ENCODE measurements around the gene COL4A2. TPM values are rescaled to one million over a fixed set of nuclear protein-coding genes. Genes with fewer than 3 reads are reported as not detected.

Gene COL4A2
- polyA plus RNA-seq, 1 experiment, result 208 TPM

DNA sequence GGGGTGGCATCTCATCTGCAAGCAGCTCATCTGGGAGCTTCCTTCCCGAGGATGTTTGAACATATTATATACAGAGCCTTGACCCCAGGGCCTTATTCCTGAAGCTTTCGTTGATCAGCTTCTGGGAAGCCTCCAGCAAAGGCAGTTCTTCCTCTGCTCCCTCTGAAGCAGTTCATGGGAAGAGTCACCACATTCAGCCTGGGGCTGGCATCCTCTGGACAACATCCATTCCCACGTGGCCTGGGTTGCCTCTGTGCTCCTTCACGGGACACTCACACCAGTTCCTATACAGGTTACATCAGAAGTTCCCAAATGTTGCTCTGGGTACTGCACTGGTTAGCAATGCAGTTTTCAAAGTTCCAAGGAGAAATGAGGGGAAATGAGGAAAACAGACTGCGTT, 29.6 kb downstream of the COL4A2 start:
- no peaks in the 10 kb centered on the region for H3K27me3 ChIP-seq (ENCODE audit: control insufficient read depth, insufficient read depth, low read length)
- no peak for DNase-seq (ENCODE audit: low read depth, low spot score)
- no peaks in the 10 kb centered on the region for H3K9me3 ChIP-seq (ENCODE audit: control insufficient read depth, insufficient read depth, low read length)
- CTCF ChIA-PET, result no interaction called here
- TF ChIP-seq, protein P1, sequence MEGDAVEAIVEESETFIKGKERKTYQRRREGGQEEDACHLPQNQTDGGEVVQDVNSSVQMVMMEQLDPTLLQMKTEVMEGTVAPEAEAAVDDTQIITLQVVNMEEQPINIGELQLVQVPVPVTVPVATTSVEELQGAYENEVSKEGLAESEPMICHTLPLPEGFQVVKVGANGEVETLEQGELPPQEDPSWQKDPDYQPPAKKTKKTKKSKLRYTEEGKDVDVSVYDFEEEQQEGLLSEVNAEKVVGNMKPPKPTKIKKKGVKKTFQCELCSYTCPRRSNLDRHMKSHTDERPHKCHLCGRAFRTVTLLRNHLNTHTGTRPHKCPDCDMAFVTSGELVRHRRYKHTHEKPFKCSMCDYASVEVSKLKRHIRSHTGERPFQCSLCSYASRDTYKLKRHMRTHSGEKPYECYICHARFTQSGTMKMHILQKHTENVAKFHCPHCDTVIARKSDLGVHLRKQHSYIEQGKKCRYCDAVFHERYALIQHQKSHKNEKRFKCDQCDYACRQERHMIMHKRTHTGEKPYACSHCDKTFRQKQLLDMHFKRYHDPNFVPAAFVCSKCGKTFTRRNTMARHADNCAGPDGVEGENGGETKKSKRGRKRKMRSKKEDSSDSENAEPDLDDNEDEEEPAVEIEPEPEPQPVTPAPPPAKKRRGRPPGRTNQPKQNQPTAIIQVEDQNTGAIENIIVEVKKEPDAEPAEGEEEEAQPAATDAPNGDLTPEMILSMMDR (IDR thresholded peaks at IDR 0.05; ENCODE audit: low read depth, low read length), result no peak
- POLR2A ChIA-PET, result interaction anchor here (0.8 to 2.3 kb wide), 2 partner anchors 24 kb away, joined by 4 to 5 read pairs; no protein-coding TSS in a partner anchor
- H3K27ac ChIP-seq (ENCODE audit: low read depth, low read length), result no peak overlapping the region
- H3K4me3 ChIP-seq (ENCODE audit: low read depth, low read length), result no peak overlapping the region

DNA sequence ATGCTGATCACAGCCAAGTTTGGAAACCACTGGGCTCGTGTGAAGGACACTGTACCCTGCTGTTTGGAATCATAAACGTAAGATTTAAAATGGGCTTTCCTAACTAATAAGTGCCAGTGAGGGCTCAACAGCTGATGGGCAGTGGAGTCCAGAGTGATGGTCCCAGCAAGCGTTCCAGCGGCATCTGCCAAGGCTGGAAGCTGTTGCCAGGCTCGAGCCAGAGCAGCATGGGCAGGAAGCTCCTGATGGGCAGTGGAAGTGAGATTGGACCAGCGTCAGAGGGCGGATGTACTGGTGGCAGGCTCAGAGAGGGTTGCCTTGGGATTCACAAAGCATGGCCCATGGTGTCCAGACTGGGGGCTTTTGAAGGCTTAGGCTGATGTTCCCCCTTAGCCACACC, 30.2 kb downstream of the COL4A2 start:
- Histone ChIP-seq H3K27ac (ENCODE audit: low read depth, low read length) (no peak overlapping the region), H3K9me3 (ENCODE audit: control insufficient read depth, insufficient read depth, low read length) (no peaks in the 10 kb centered on the region), H3K27me3 (ENCODE audit: control insufficient read depth, insufficient read depth, low read length) (no peaks in the 10 kb centered on the region), H3K4me3 (ENCODE audit: low read depth, low read length) (no peak overlapping the region)
- CTCF ChIA-PET, result no interaction called here
- POLR2A ChIA-PET, result interaction anchor here (2.3 kb wide), 1 partner anchor 23 kb away, joined by 5 read pairs; no protein-coding TSS in a partner anchor
- DNase-seq (ENCODE audit: low read depth, low spot score), result no peak
- TF ChIP-seq, protein P1 (IDR thresholded peaks at IDR 0.05; ENCODE audit: low read depth, low read length), result no peak

DNA sequence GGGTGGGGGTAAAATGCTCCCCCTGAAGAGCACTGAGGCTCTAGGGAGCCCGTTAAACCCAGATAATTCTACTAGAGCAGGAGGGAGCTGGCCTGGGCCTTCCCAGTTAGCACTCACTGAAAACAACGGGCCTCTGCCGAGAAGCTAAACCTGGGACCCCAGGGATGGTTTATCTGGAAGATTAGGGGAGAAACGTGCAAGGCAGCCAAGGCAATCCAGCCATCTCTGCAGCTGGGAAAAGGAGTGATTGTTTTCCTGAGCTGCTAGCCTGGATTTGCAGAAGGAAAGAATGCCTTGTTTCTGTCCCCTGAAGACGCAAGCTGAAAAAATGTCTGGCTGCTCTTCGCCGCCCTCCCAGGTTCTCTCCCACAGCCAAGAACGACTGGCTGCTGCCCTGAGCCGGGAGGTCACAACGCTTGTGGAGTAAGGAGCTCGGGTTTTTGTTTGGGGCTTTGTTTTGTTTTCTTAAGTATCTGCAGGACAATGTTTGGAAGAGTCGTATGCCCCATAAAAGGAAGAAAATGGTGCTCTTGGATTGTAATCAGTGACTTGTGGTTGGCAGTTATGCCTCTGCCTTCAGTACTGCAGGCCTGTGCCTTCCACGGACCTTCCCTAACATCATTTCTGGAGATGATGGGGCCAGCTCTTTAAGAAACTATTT, 31.5 kb downstream of the COL4A2 start:
- Histone ChIP-seq H3K4me3 (ENCODE audit: low read depth, low read length) (no peak overlapping the region), H3K27ac (ENCODE audit: low read depth, low read length) (peak overlapping the region; percentile 54), H3K27me3 (ENCODE audit: control insufficient read depth, insufficient read depth, low read length) (no peaks in the 10 kb centered on the region), H3K9me3 (ENCODE audit: control insufficient read depth, insufficient read depth, low read length) (no peaks in the 10 kb centered on the region; the same call in 1 of the 2 replicates)
- no peak for DNase-seq (ENCODE audit: low read depth, low spot score)
- TF ChIP-seq, protein P1 (IDR thresholded peaks at IDR 0.05; ENCODE audit: low read depth, low read length), result no peak
- POLR2A ChIA-PET, result interaction anchor here (0.6 to 2.3 kb wide), 11 partner anchors 8 to 140 kb away, joined by 3 to 9 read pairs (median 5); partner anchors contain the start of genes COL4A1 and COL4A2
- CTCF ChIA-PET, result interaction anchor here (0.7 to 1.1 kb wide), 3 partner anchors 9 to 73 kb away, joined by 3 to 4 read pairs (median 3); no protein-coding TSS in a partner anchor

DNA sequence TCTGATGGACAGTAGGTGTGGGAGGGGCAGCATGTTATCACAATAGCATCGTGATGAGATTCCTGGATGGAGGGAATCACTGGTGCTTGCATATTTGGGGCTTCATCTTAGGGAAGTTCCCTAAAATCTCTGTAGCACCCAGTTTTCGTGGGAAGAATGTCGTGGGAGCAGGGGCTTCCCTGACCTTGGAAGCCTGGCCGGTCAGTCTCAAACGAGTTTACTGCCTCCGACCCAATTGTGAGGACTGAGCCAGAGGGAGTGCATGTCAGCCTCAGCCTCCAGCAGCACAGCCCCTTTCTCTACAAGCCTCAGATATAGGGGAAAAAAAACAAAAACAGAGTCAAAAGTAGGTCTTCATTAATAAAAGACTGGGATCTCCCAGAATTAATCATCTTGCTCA, 32.2 kb downstream of the COL4A2 start:
- TF ChIP-seq, protein P1 (IDR thresholded peaks at IDR 0.05; ENCODE audit: low read depth, low read length), result no peak
- Histone ChIP-seq H3K9me3 (ENCODE audit: control insufficient read depth, insufficient read depth, low read length) (no peaks in the 10 kb centered on the region; the same call in 1 of the 2 replicates), H3K27ac (ENCODE audit: low read depth, low read length) (peak overlapping the region; percentile 58), H3K4me3 (ENCODE audit: low read depth, low read length) (no peak overlapping the region), H3K27me3 (ENCODE audit: control insufficient read depth, insufficient read depth, low read length) (no peaks in the 10 kb centered on the region)
- POLR2A ChIA-PET, result interaction anchor here (1.0 to 1.4 kb wide), 6 partner anchors 9 to 92 kb away, joined by 3 to 7 read pairs (median 4); partner anchors contain the start of genes COL4A1 and COL4A2
- DNase-seq (ENCODE audit: low read depth, low spot score), result no peak
- CTCF ChIA-PET, result interaction anchor here (0.8 to 1.1 kb wide), 2 partner anchors 9 to 31 kb away, joined by 3 read pairs; no protein-coding TSS in a partner anchor

DNA sequence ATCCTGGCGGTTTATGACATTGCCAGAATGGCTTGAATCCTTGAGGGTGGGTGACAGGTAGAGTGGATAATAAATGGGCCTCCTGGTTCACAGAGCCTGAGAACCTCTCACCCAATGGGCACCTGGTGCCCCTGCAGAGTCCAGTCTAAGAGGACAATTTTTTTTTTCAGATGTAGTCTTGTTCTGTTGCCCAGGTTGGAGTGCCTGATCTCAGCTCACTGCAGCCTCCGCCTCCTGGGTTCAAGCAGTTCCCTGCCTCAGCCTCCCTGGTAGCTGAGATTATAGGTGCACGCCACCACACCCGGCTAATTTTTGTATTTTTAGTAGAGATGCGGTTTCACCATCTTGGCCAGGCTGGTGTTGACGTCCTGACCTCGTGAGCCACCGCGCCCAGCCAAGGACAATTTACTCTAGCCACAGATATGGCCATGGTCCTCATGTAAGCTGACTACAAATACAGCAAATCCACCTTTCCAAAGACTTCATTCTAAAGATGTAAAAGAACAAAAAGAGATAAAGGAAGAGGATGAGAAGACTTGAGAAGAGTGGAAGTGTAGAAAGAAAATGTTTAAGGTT, 33.0 kb downstream of the COL4A2 start:
- no peaks in the 10 kb centered on the region; the same call in 1 of the 2 replicates for H3K9me3 ChIP-seq (ENCODE audit: control insufficient read depth, insufficient read depth, low read length)
- TF ChIP-seq, protein P1 (IDR thresholded peaks at IDR 0.05; ENCODE audit: low read depth, low read length), result no peak
- DNase-seq (ENCODE audit: low read depth, low spot score), result no peak
- H3K27me3 ChIP-seq (ENCODE audit: control insufficient read depth, insufficient read depth, low read length), result no peaks in the 10 kb centered on the region
- CTCF ChIA-PET, result interaction anchor here (1.1 kb wide), 1 partner anchor 32 kb away, joined by 3 read pairs; no protein-coding TSS in a partner anchor
- H3K4me3 ChIP-seq (ENCODE audit: low read depth, low read length), result no peak overlapping the region
- POLR2A ChIA-PET, result interaction anchor here (1.1 to 2.0 kb wide), 4 partner anchors 10 to 72 kb away, joined by 3 to 5 read pairs (median 4); partner anchors contain the start of gene COL4A1
- peak overlapping the region; percentile 94 for H3K27ac ChIP-seq (ENCODE audit: low read depth, low read length)
